T-helper 1 cell (primary cell): Measurements from ENCODE around the gene NPBWR2.

ENCODE experiments used
- DNase-seq, 5 donors: peaks; one replicate each; pipeline ENCODE4 v3.0.0-alpha.2; 2012 to 2020

Gene NPBWR2

GRCh38 chr20:64116541-64117431, 9.4 kb upstream of the NPBWR2 start:
- no peak for DNase-seq

GRCh38 chr20:64116016-64116415, 8.7 kb upstream of the NPBWR2 start:
- no peak for DNase-seq

- no peak for DNase-seq
These were observed 8.0 kb upstream of the NPBWR2 start for GRCh38 chr20:64115171-64115911.

GRCh38 chr20:64114356-64114971, 7.1 kb upstream of the NPBWR2 start:
- no peak for DNase-seq

- DNase-seq, result no peak
These were observed 6.5 kb upstream of the NPBWR2 start for GRCh38 chr20:64113796-64114355.

GRCh38 chr20:64113444-64113775, 6.0 kb upstream of the NPBWR2 start:
- no peak for DNase-seq

- no peak for DNase-seq
These were observed 5.5 kb upstream of the NPBWR2 start for GRCh38 chr20:64112691-64113443.

- DNase-seq, result no peak
These were observed 4.7 kb upstream of the NPBWR2 start for GRCh38 chr20:64111841-64112641.

- no peak for DNase-seq
These were observed 3.2 kb upstream of the NPBWR2 start for GRCh38 chr20:64110411-64111068.

- no peak for DNase-seq
These were observed 2.5 kb upstream of the NPBWR2 start for GRCh38 chr20:64109831-64110391.

GRCh38 chr20:64108731-64109681, 1.6 kb upstream of the NPBWR2 start:
- DNase-seq, result no peak

- DNase-seq, result no peak
These were observed 532 bp upstream of the NPBWR2 start for GRCh38 chr20:64107736-64108457.

- no peak for DNase-seq
These were observed 867 bp downstream of the NPBWR2 start for GRCh38 chr20:64106435-64106961.

GRCh38 chr20:64105846-64106434, 1.4 kb downstream of the NPBWR2 start:
- DNase-seq, result no peak

- no peak for DNase-seq
These were observed 2.5 kb downstream of the NPBWR2 start for GRCh38 chr20:64104667-64105451.

- no peak for DNase-seq
These were observed 3.3 kb downstream of the NPBWR2 start for GRCh38 chr20:64103871-64104666.
